Astrocyte (in vitro differentiated cells and primary cell): ENCODE results near the gene SREBF1. TPM values are rescaled to one million over a fixed set of nuclear protein-coding genes. Genes with fewer than 3 reads are reported as not detected.

Experiments
- DNase-seq: peaks from one replicate; pipeline ENCODE4 v3.0.0-alpha.2; 2010; ENCODE audit warnings: low read depth
- FAIRE-seq: peaks from 2 replicates; lab custom pipeline; 2011; peaks lifted over from hg19 to GRCh38; lab: Jason Lieb, UNC
- H2AFZ ChIP-seq: 2 replicates; pipeline ENCODE4 v1.6.0; 2012; ENCODE audit warnings: low read depth, low read length, inconsistent platforms
- H3K27ac ChIP-seq: 2 replicates; pipeline ENCODE4 v1.5.1; 2011; ENCODE audit warnings: low read depth, low read length, inconsistent platforms
- H3K27me3 ChIP-seq: 2 replicates; pipeline ENCODE4 v1.6.0; 2011; ENCODE audit warnings: low read length, inconsistent platforms; ENCODE audit not compliant: insufficient read depth
- H3K36me3 ChIP-seq: 2 replicates; pipeline ENCODE4 v1.5.1; 2011; ENCODE audit warnings: low read length, inconsistent platforms; ENCODE audit not compliant: insufficient read depth
- H3K4me1 ChIP-seq: 2 replicates; pipeline ENCODE4 v1.5.1; 2011; ENCODE audit warnings: low read length, inconsistent platforms; ENCODE audit not compliant: insufficient read depth
- H3K4me2 ChIP-seq: 2 replicates; pipeline ENCODE4 v1.6.0; 2012; ENCODE audit warnings: low read length, inconsistent platforms
- H3K4me3 ChIP-seq: 2 replicates; pipeline ENCODE4 v1.5.1; 2011; ENCODE audit warnings: low read depth, mild to moderate bottlenecking, low read length, inconsistent platforms; ENCODE audit not compliant: insufficient read depth
- H3K79me2 ChIP-seq: 2 replicates; pipeline ENCODE4 v1.6.0; 2012; ENCODE audit warnings: mild to moderate bottlenecking, low read length, inconsistent platforms; ENCODE audit not compliant: insufficient read depth
- H3K9ac ChIP-seq: 2 replicates; pipeline ENCODE4 v1.6.0; 2012; ENCODE audit warnings: mild to moderate bottlenecking, low read length, inconsistent platforms
- H3K9me3 ChIP-seq: 2 replicates; pipeline ENCODE4 v1.5.1; 2012; ENCODE audit warnings: low read depth, mild to moderate bottlenecking, low read length, inconsistent platforms; ENCODE audit not compliant: insufficient read depth
- H4K20me1 ChIP-seq: 2 replicates; pipeline ENCODE4 v1.6.0; 2012; ENCODE audit warnings: low read length, inconsistent platforms; ENCODE audit not compliant: insufficient read depth
- H3K27ac Mint-ChIP-seq: one replicate; pipeline ENCODE4 v1.8.0; 2021; ENCODE audit warnings: mild to moderate bottlenecking, mixed read lengths; ENCODE audit not compliant: unreplicated experiment
- H3K27me3 Mint-ChIP-seq: one replicate; pipeline ENCODE4 v1.8.0; 2021; ENCODE audit warnings: low read depth, mixed read lengths; ENCODE audit not compliant: unreplicated experiment
- H3K36me3 Mint-ChIP-seq: one replicate; pipeline ENCODE4 v1.8.0; 2021; ENCODE audit warnings: low read depth, mixed read lengths; ENCODE audit not compliant: unreplicated experiment
- H3K4me1 Mint-ChIP-seq: one replicate; pipeline ENCODE4 v1.8.0; 2021; ENCODE audit warnings: low read depth, mixed read lengths; ENCODE audit not compliant: unreplicated experiment
- H3K4me3 Mint-ChIP-seq: one replicate; pipeline ENCODE4 v1.8.0; 2021; ENCODE audit warnings: mild to moderate bottlenecking, moderate library complexity, mixed read lengths; ENCODE audit not compliant: unreplicated experiment
- H3K9me3 Mint-ChIP-seq: one replicate; pipeline ENCODE4 v1.8.0; 2021; ENCODE audit warnings: mild to moderate bottlenecking, mixed read lengths; ENCODE audit not compliant: unreplicated experiment
- EZH2 ChIP-seq: IDR thresholded peaks from 2 replicates; pipeline ENCODE4 v1.6.1; 2012; ENCODE audit warnings: mild to moderate bottlenecking, low read length, inconsistent platforms; ENCODE audit not compliant: insufficient read depth
- total RNA-seq: library from RNA; stranded (reverse); gene quantifications from 2 replicates; pipeline ENCODE4 v1.2.1, GENCODE V29; 2021
- TF ChIP-seq, protein P1 (sequence below): IDR thresholded peaks from 2 replicates; pipeline ENCODE4 v1.5.1; 2011; ENCODE audit warnings: low read depth, mild to moderate bottlenecking, inconsistent platforms, low read length, moderate library complexity; ENCODE audit not compliant: insufficient read depth

Gene SREBF1
- total RNA-seq, 1 donor from 2014 or later: 65.6 TPM

DNA sequence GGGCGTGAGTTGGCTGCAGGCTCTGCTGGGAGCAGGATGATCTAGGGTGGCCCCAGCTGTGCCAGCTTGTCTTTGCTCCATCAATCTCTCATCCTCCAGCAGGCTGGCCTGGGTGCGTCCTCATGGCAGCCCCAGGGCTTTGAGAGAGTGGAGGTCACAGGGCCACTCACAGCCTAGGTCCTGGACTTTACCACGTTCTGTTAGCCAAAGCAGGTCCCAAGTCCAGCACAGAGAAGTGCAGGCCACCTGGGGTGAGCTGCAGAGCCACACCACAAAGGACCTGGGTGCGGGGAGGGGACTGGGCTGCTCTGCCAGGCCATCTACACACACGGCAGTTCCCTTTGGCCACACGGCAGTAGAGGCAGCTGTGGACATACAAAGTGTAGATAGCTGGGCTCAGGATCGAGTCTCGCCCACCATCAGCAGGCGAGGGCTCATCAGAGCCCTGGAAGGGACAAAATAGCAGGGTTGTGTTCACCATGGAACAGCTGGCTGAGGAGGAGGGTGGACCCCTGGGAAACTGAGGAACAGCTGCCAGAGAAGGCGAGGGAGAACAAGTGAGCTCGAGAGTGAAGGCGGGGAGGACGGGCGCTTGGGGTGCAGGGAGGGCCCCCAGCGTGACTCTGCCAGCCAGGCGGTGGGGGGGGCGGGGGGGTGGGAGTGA, 30.0 kb downstream of the SREBF1 start:
- FAIRE-seq (no peak), DNase-seq (no peak)
- H3K4me1 Mint-ChIP-seq: peaks cover 19% of the 10 kb centered on the region
- H3K36me3 Mint-ChIP-seq: peaks cover 18% of the 10 kb centered on the region
- H3K4me2 ChIP-seq: no peak overlapping the region
- H3K27me3 Mint-ChIP-seq: no peaks in the 10 kb centered on the region
- no peaks in the 10 kb centered on the region for H3K9me3 Mint-ChIP-seq
- no peaks in the 10 kb centered on the region for H3K27me3 ChIP-seq
- H3K4me3 ChIP-seq: no peak overlapping the region
- H3K9ac ChIP-seq: no peak overlapping the region
- peaks cover 54% of the 10 kb centered on the region for H4K20me1 ChIP-seq
- H3K4me3 Mint-ChIP-seq: no peak overlapping the region
- no peaks in the 10 kb centered on the region for H3K9me3 ChIP-seq
- H3K4me1 ChIP-seq: peaks cover 9% of the 10 kb centered on the region
- no peak overlapping the region for H2AFZ ChIP-seq
- H3K27ac Mint-ChIP-seq: peak overlapping the region; percentile 80
- peaks cover 9% of the 10 kb centered on the region for H3K36me3 ChIP-seq
- H3K27ac ChIP-seq: no peak overlapping the region
- no peaks in the 10 kb centered on the region for H3K79me2 ChIP-seq
- TF ChIP-seq EZH2: no peak
- TF ChIP-seq, protein P1, sequence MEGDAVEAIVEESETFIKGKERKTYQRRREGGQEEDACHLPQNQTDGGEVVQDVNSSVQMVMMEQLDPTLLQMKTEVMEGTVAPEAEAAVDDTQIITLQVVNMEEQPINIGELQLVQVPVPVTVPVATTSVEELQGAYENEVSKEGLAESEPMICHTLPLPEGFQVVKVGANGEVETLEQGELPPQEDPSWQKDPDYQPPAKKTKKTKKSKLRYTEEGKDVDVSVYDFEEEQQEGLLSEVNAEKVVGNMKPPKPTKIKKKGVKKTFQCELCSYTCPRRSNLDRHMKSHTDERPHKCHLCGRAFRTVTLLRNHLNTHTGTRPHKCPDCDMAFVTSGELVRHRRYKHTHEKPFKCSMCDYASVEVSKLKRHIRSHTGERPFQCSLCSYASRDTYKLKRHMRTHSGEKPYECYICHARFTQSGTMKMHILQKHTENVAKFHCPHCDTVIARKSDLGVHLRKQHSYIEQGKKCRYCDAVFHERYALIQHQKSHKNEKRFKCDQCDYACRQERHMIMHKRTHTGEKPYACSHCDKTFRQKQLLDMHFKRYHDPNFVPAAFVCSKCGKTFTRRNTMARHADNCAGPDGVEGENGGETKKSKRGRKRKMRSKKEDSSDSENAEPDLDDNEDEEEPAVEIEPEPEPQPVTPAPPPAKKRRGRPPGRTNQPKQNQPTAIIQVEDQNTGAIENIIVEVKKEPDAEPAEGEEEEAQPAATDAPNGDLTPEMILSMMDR: no peak

DNA sequence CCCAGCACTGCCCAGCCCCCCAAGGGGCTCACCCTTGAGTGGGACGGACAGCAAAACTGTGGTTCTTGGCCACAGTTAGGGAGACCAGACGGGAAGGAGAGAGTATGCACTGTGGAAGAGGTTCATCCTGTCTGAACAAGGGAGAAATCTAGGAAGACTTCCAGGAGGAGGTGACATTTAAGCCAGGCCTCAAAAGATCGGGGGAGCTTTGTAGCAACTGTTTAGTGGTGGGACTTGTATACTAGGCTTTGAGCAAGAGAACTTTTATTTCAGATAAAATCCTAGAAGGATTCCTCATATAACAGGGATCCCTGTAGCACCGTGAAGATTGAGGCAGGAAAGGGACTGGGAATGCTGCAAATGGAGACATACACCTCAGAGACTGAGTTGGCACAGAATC, 30.8 kb downstream of the SREBF1 start:
- peaks cover 18% of the 10 kb centered on the region for H3K36me3 Mint-ChIP-seq
- Histone ChIP-seq H3K4me3 (no peak overlapping the region), H4K20me1 (peaks cover 56% of the 10 kb centered on the region), H3K27me3 (no peaks in the 10 kb centered on the region), H3K27ac (no peak overlapping the region), H3K9me3 (no peaks in the 10 kb centered on the region), H3K9ac (no peak overlapping the region), H3K4me1 (peaks cover 5% of the 10 kb centered on the region), H3K79me2 (no peaks in the 10 kb centered on the region), H2AFZ (no peak overlapping the region), H3K4me2 (no peak overlapping the region), H3K36me3 (peaks cover 9% of the 10 kb centered on the region)
- FAIRE-seq (no peak), DNase-seq (no peak)
- H3K4me1 Mint-ChIP-seq: peaks cover 16% of the 10 kb centered on the region
- H3K27ac Mint-ChIP-seq: peak overlapping the region; percentile 53
- no peaks in the 10 kb centered on the region for H3K27me3 Mint-ChIP-seq
- no peaks in the 10 kb centered on the region for H3K9me3 Mint-ChIP-seq
- no peak for TF ChIP-seq EZH2
- TF ChIP-seq, protein P1: no peak
- H3K4me3 Mint-ChIP-seq: peak overlapping the region; percentile 70

DNA sequence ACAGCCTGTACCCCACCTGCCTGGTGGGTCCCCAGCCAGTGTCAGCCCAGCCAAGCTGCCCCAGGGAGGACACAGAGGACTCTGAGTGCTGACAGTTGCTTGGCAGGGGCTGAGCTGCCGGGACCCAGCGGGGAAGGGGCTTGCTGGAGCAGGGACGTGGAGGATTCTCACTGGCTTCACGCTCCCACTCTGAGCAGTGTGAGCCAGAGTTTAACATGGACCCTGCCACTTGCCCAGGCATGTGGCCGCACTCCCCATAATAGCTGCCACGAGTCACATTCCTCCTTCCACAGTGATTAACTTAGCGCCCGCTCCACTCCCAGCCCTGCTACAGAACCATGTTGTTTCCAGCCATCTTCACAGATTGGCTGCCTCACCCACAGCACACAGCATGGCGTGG, 31.2 kb downstream of the SREBF1 start:
- TF ChIP-seq, protein P1: no peak
- no peak for TF ChIP-seq EZH2
- H3K36me3 Mint-ChIP-seq: peaks cover 18% of the 10 kb centered on the region
- Histone ChIP-seq H3K9me3 (no peaks in the 10 kb centered on the region), H3K4me1 (peaks cover 5% of the 10 kb centered on the region), H3K27me3 (no peaks in the 10 kb centered on the region), H3K27ac (no peak overlapping the region), H3K36me3 (peaks cover 9% of the 10 kb centered on the region), H3K4me3 (no peak overlapping the region), H3K79me2 (no peaks in the 10 kb centered on the region), H2AFZ (no peak overlapping the region), H4K20me1 (peaks cover 60% of the 10 kb centered on the region), H3K4me2 (no peak overlapping the region), H3K9ac (no peak overlapping the region)
- no peaks in the 10 kb centered on the region for H3K9me3 Mint-ChIP-seq
- H3K4me3 Mint-ChIP-seq: no peak overlapping the region
- peak overlapping the region; percentile 63 for H3K27ac Mint-ChIP-seq
- peaks cover 15% of the 10 kb centered on the region for H3K4me1 Mint-ChIP-seq
- H3K27me3 Mint-ChIP-seq: no peaks in the 10 kb centered on the region
- FAIRE-seq (no peak), DNase-seq (no peak)
